ENCODE measurements around the gene ADAMTS15.

ADAMTS15 gene

GRCh38 chr11:130485983-130486382 is 37.5 kb downstream of the ADAMTS15 start:
- DNase-seq = no peak

GRCh38 chr11:130486391-130486836 is 38.0 kb downstream of the ADAMTS15 start:
- DNase-seq = no peak

GRCh38 chr11:130486987-130487923 is 38.8 kb downstream of the ADAMTS15 start:
- DNase-seq = no peak

DNA sequence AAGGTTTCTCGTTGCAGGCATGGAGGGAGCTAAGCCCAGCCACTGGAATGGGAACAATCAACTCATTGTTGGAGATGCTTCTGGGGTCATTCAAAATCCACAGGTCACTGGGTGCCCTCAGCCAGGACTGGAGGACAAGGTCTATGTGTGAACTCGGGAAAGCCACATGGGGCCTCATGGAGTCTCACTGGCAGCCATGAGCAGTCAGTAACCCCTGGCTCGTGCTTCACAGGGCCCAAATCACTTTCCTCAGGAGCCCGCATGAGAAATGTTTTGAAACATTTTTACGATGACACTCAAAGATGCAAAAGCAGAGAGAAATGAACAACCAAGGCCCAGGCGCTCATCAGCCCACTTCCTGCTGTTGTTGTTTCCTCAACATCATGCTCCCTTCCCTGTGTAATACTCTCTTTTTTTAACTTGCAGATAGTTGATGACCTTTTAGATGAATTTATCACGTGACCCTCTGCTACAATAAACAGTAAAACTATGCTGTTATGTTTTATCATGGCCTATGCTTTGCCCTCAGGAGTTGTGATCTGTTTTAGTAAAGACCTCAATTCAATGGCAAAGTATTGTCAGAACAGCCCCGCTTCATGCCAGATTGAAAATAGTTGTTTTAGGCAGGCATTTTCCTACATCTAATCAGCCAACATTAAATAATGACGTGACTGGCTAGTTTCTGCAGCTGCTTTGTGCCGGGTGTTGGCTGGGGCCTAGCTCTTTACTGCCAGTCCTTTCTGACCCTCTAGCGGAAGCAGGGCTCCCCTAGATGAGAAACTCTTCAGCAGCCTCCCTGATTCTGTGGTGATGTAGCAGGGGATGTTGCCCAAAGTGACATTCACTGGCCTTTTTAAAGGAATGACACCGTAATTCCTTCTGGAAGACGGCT is 39.7 kb downstream of the ADAMTS15 start:
- DNase-seq = no peak

DNA sequence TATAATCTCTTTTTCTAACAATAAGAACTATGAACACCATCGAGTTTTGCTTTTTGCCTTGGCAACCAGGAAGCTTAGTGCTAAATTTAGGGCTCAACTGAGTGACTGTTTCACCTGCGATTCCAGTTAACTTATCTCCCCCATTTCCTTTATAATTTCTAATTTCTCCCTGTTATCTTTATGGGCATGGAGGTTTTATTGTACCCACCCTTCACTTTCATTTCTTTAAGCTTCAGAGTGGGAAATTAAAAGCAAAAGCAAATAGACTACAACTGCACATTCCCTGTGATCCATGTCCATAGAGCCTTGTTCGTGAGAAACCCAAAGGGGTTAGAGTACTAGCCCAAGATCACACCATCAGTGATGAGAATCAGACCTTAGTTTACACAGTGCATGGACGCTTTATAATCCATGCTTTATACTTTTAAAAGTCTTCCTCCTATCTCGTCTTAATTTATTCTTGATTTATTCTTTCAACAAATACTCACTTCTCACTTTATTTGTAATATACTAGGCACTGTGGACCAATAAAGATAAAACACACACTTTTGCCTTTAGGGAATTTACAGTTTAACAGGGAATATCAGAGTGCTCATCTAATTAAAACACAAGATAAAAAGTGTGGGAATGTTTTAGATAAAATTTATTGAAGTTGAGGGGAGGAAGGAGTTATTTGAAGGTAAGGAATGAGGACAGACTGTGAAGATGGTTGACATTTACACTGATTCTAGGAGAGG is 40.6 kb downstream of the ADAMTS15 start:
- no peak for DNase-seq

GRCh38 chr11:130489716-130490115 is 41.3 kb downstream of the ADAMTS15 start:
- DNase-seq = no peak

DNA sequence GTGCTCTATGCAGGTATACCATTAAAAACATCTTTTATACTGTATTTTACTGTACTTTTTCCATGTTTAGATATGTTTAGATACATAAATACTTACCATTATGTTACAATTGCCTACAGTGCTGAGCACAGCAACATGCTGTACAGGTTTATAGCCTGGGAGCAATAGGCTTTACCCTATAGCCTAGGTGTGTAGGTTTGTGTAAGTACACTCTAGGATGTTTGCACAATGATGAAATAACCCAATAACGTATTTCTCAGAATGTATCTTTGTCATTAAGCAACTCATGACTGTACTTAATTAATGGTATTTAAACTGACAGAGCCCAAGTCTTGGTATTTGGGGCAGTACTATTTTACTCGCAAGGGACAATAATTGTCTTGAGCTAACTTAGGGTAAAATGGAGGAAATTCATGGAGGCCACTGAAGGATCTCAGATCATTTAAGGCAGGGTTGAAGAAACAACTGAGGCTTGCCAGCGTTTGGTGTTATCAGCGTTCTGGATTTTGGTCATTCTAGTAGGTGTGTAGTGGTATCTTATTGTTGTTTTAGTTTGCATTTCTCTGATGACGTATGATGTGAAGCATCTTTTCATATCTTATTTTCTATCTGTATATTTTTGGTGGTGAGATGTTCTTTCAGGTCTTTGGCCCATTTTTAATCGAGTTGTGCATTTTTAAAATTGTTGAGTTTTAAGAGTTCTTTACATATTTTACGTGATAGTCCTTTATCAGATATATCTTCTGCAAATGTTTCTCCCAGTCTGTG is 42.4 kb downstream of the ADAMTS15 start:
- DNase-seq = no peak

- no peak for DNase-seq
Measured at GRCh38 chr11:130498181-130498580, 49.7 kb downstream of the ADAMTS15 start.

GRCh38 chr11:130499828-130500227 is 51.4 kb downstream of the ADAMTS15 start:
- no peak for DNase-seq

GRCh38 chr11:130504317-130504716 is 55.9 kb downstream of the ADAMTS15 start:
- no peak for DNase-seq

DNA sequence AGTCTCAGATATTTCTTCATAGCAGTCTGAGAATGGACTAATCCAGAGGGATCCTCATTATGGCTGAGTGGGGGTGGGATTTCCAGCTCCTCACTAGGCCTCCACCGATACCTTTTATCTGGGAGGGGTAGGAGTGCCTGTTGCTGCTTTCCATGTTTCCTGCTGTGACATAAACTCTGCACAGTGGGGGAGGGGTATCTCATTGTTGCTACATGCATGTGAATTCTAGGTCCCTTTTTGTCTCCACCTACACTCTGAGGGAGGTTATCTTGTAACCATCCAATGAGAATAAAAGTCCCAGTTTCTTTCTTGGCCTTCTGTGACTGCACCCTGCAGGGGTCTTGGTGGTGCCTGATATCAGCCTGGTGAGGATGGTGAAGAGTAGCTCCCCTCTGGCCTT is 60.5 kb downstream of the ADAMTS15 start:
- no peak for DNase-seq

DNA sequence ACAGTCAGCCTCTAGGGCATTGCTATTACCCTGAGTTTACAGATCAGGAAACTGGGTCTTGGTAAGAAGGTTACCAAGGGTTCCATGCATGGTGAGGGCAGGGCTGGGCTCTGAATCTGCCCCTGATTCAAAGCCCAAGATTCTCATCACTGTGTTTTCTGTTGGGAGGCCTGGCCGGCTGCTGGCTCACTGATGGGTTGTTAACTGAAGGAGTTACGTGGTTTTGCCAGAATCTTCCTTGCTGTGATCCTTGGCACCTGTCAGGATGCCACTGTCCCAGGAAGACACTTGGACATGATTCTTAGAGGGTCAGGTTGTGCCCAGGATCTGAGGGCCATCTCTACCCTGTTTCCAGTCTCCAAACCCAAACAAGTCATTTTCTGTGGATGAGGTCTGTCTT is 61.5 kb downstream of the ADAMTS15 start:
- no peak for DNase-seq

- DNase-seq = peak; percentile 21
Measured at GRCh38 chr11:130510407-130511006, 62.1 kb downstream of the ADAMTS15 start.

GRCh38 chr11:130511765-130512164 is 63.3 kb downstream of the ADAMTS15 start:
- no peak for DNase-seq

DNA sequence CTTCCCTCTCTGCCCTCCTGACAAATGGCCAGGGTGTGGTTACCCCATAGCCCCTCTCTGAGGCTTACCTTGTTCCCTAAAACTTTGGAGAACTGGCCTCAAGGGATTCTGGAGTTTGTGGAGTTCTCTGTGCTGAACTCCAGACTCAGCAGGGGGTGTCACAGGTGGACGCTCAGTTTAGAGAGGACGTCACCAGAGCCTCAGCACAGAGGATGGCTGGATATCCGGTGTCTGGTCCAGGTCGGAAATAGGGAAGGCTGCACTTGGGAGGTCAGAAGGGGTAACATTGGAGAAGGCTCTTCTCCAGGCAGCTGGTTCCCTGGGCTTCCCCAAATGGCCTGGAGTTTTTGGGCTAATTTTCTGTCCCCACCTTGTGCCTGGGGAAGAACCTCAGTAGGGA is 64.2 kb downstream of the ADAMTS15 start:
- DNase-seq = no peak

DNA sequence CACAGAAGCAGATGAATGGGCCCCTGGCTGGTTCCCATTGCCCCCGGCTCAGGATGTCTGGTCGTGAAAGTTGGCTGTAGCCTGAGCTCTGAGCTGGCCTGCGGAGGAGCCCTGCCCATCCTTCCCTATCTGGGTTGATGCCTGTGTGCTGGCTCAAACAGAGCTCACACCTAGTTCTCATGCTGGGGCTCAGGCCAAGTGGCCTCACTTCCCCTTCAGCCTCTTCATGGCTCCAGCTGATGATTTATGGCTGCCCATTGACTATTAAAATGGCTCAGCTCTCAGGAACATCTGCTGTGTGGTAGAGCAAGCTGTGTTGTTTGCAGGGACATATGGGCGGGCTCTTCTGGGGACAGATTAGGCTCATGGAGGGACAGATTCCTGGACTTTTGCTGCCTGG is 64.7 kb downstream of the ADAMTS15 start:
- no peak for DNase-seq

GRCh38 chr11:130514316-130514715 is 65.9 kb downstream of the ADAMTS15 start:
- no peak for DNase-seq

- no peak for DNase-seq
Measured at GRCh38 chr11:130514851-130515250, 66.4 kb downstream of the ADAMTS15 start.

DNA sequence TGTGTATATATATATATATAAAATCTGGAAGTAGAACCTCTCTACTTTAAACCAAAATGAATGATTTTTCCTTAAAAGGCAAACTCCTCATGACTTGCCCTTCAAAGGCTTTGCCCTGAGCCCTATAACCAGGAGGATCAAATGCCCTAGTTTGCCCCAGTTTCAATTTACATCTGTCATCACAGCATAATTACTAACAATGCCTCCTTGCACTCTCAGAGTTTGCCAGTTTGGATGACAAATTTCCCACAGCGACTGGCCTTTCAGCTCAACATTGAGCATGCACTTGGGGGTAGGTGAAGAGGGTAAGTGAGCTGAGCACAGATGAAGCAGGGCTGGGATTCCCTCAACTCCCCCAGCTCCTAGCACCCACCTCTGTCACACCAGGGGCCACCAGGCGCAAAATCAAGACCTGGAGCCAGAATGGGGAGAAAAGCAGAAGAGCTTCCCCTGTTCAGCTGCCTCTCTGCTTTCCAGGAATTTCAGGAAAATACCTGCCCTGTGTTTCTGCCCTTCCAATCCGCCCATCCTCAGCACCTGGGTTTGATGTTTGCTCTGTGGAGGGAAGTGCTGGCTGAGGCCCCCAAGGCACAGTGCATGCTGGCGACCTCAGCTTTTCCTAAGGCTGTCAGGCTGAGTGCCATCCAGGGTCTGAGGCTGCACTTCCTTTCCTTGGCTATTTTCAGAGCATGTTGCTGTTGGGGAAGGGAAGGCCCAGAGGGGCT is 67.5 kb downstream of the ADAMTS15 start:
- no peak for DNase-seq

DNA sequence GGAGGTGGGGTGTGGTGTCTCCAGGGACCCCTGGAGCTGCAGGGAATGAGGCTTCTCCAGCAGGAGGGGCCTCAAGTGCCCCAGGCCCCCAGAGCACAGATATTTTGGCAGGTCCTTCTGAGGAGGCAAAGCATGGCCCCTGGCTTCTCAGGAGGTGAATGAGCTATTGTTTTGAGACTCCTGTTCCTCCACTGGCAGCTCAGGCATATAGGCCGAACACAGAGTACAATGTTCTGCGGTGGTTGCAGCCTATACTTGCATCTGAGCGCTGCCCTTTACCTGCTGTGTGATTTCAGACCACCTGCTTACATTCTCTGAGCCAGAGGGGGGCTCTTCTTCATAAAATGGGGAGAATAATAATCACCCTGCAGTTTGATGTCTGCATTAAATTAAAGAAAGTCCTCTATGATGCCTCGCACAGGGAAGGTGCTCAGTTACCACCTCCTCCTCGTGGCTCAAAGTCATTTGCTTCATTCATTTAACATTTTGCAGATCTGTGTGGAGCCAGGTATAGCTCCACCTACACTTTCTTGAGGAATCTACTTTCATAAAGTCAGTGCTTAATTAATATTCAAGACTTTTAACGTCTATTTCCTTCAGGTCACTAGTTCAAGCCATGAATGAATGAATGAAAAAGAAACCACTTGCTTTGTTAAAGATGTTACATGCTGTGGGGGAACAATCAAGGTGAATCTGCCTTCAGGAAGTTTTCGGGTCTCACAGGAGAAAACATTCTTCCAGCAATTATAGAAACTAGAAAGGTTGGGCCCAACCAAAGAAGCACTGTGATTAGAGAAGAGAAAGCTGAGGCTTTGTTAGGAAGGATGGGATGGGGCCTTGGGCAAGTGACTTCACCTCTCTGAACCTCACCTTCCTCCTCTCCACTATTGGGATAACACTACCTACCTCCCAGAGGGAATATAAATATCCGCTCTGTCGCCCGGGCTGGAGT is 68.4 kb downstream of the ADAMTS15 start:
- DNase-seq = no peak

All from kidney glomerular epithelial cell (primary cell).